NT2/D1 (cell line): ENCODE results near the gene CSRP1.

ENCODE experiments used
- SUZ12 ChIP-seq: IDR thresholded peaks from 2 replicates; pipeline ENCODE4 v1.6.1; 2011; ENCODE audit not compliant: insufficient read length, insufficient read depth; ENCODE audit errors: extremely low read depth
- YY1 ChIP-seq: IDR thresholded peaks from 2 replicates; pipeline ENCODE4 v1.6.1; 2011; ENCODE audit not compliant: insufficient read length, insufficient read depth
- ZNF274 ChIP-seq: IDR thresholded peaks from 2 replicates; pipeline ENCODE4 v1.6.1; 2011; ENCODE audit warnings: mild to moderate bottlenecking, low read depth, low read length

DNA sequence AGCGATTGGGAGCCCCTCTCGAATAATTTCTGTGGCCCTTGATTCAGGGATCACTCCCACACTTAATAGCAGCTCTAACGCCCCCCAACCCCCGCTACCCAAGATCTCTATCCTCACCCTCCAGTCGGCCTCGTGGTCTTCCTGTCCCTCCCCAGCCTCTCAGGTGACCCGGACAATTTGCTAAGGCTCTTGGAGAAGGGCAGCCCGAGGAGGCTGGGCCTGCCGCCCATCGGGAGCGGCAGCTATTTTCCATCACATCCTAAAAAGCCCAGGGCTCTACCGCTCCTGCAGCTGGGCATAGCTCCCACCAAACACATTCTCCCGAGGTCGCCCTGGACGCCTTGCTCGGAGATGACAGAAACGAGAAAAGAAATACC, 25.9 kb downstream of the CSRP1 start:
- TF ChIP-seq YY1 (no peak), ZNF274 (no peak), SUZ12 (no peak)
